IPS-20b (cell line): ENCODE measurements around the gene LRRC23.
"Not testable (repeated sequence)": the region's sequence is repeated elsewhere in the genome, so short reads cannot be mapped to it uniquely, and the experiment has no call there.

ENCODE experiments used
- H3K27ac ChIP-seq: one replicate; pipeline ENCODE4 v1.5.1; 2013; ENCODE audit warnings: low read length
- H3K27me3 ChIP-seq: 2 replicates; pipeline ENCODE4 v1.6.1; 2013; ENCODE audit warnings: mild to moderate bottlenecking, low read length, inconsistent platforms; ENCODE audit not compliant: insufficient read depth
- H3K36me3 ChIP-seq: 2 replicates; pipeline ENCODE4 v1.6.1; 2013; ENCODE audit warnings: low read depth, mild to moderate bottlenecking, inconsistent platforms, low read length, moderate library complexity; ENCODE audit not compliant: insufficient read depth
- H3K4me1 ChIP-seq: 2 replicates; pipeline ENCODE4 v1.6.1; 2013; ENCODE audit warnings: mild to moderate bottlenecking, control low read depth, inconsistent platforms, low read length, moderate library complexity; ENCODE audit not compliant: insufficient read depth
- H3K4me3 ChIP-seq: 2 replicates; pipeline ENCODE4 v1.5.1; 2013; ENCODE audit warnings: mild to moderate bottlenecking, low read length, inconsistent platforms
- H3K9ac ChIP-seq: 2 replicates; pipeline ENCODE4 v1.6.1; 2013; ENCODE audit warnings: low read depth, mild to moderate bottlenecking, inconsistent platforms, low read length, moderate library complexity
- H3K9me3 ChIP-seq: 2 replicates; pipeline ENCODE4 v1.6.1; 2013; ENCODE audit warnings: mild to moderate bottlenecking, low read depth, low read length, inconsistent platforms; ENCODE audit not compliant: insufficient read depth

LRRC23 gene

GRCh38 chr12:6866920-6867412 is 37.7 kb upstream of the LRRC23 start:
- Histone ChIP-seq H3K9ac (peak overlapping the region; percentile 83; the same call in 1 of the 2 replicates), H3K36me3 (peaks cover 69% of the 10 kb centered on the region), H3K4me3 (peak overlapping the region; percentile 98), H3K27ac (peak overlapping the region; percentile 48), H3K4me1 (peaks cover 10% of the 10 kb centered on the region; the same call in 1 of the 2 replicates), H3K9me3 (no peaks in the 10 kb centered on the region), H3K27me3 (no peaks in the 10 kb centered on the region)

- H3K27me3 ChIP-seq, result no peaks in the 10 kb centered on the region
Observed at GRCh38 chr12:6867413-6868210, 37.0 kb upstream of the LRRC23 start, which contains the start of gene TPI1. TSS of gene TPI1 (plus strand) at chr12:6867531. CDS start at chr12:6867567, 36 bp downstream.

GRCh38 chr12:6868211-6869048 is 36.2 kb upstream of the LRRC23 start:
- Histone ChIP-seq H3K27me3 (no peaks in the 10 kb centered on the region), H3K9ac (peak overlapping the region; percentile 90; the same call in 1 of the 2 replicates), H3K4me1 (peaks cover 11% of the 10 kb centered on the region; the same call in 1 of the 2 replicates), H3K36me3 (peaks cover 56% of the 10 kb centered on the region), H3K4me3 (peak overlapping the region; percentile 98), H3K27ac (peak overlapping the region; percentile 73), H3K9me3 (no peaks in the 10 kb centered on the region)

More at GRCh38 chr12:6867413-6868210, 37.0 kb upstream of the LRRC23 start, which contains the start of gene TPI1:
- Histone ChIP-seq H3K27ac (peak within 1 kb of the TSS; percentile 73), H3K9ac (peak within 1 kb of the TSS; percentile 90), H3K4me3 (peak within 1 kb of the TSS; percentile 98), H3K36me3 (peaks cover 64% of the 10 kb centered on the region), H3K9me3 (no peaks in the 10 kb centered on the region), H3K4me1 (peaks cover 11% of the 10 kb centered on the region; the same call in 1 of the 2 replicates)

GRCh38 chr12:6869049-6870021 is 35.3 kb upstream of the LRRC23 start:
- H3K36me3 ChIP-seq, result peaks cover 47% of the 10 kb centered on the region
- H3K9ac ChIP-seq, result peak overlapping the region; percentile 90; the same call in 1 of the 2 replicates
- H3K4me3 ChIP-seq, result peak overlapping the region; percentile 98
- H3K9me3 ChIP-seq, result no peaks in the 10 kb centered on the region
- no peaks in the 10 kb centered on the region for H3K27me3 ChIP-seq
- H3K27ac ChIP-seq, result no peak overlapping the region
- peaks cover 11% of the 10 kb centered on the region; the same call in 1 of the 2 replicates for H3K4me1 ChIP-seq

GRCh38 chr12:6870304-6870703 is 34.3 kb upstream of the LRRC23 start:
- Histone ChIP-seq H3K36me3 (peaks cover 39% of the 10 kb centered on the region), H3K4me1 (peaks cover 11% of the 10 kb centered on the region; the same call in 1 of the 2 replicates)
- not testable (repeated sequence) for H3K27ac ChIP-seq, H3K9ac ChIP-seq, H3K4me3 ChIP-seq, H3K27me3 ChIP-seq, H3K9me3 ChIP-seq

GRCh38 chr12:6871052-6871957 is 33.3 kb upstream of the LRRC23 start:
- peaks cover 11% of the 10 kb centered on the region; the same call in 1 of the 2 replicates for H3K4me1 ChIP-seq
- peaks cover 33% of the 10 kb centered on the region for H3K36me3 ChIP-seq
- H3K9me3 ChIP-seq, result no peaks in the 10 kb centered on the region
- peak overlapping the region; percentile 95; the same call in 1 of the 2 replicates for H3K9ac ChIP-seq
- H3K27ac ChIP-seq, result peak overlapping the region; percentile 64
- no peaks in the 10 kb centered on the region for H3K27me3 ChIP-seq
- peak overlapping the region; percentile 96 for H3K4me3 ChIP-seq

GRCh38 chr12:6872073-6873048 is 32.3 kb upstream of the LRRC23 start:
- Histone ChIP-seq H3K9ac (peak overlapping the region; percentile 95), H3K4me3 (peak overlapping the region; percentile 96), H3K27ac (peak overlapping the region; percentile 64), H3K4me1 (0 out of 2 replicates have a peak, but pooled peaks cover 5% of the 10 kb centered on the region), H3K9me3 (no peaks in the 10 kb centered on the region), H3K36me3 (peaks cover 33% of the 10 kb centered on the region), H3K27me3 (no peaks in the 10 kb centered on the region)

GRCh38 chr12:6873094-6874014 is 31.3 kb upstream of the LRRC23 start, which contains the start of gene SPSB2:
TSS of gene SPSB2 (minus strand) at chr12:6873303. CDS start at chr12:6872901, 402 bp downstream.
- H3K4me3 ChIP-seq, result peak within 1 kb of the TSS; percentile 96
- 0 out of 2 replicates have a peak, but pooled peaks cover 5% of the 10 kb centered on the region for H3K4me1 ChIP-seq
- no peaks in the 10 kb centered on the region for H3K9me3 ChIP-seq
- H3K36me3 ChIP-seq, result peaks cover 33% of the 10 kb centered on the region
- peak within 1 kb of the TSS; percentile 95 for H3K9ac ChIP-seq
- peak within 1 kb of the TSS; percentile 64 for H3K27ac ChIP-seq
- no peaks in the 10 kb centered on the region for H3K27me3 ChIP-seq
